DMS79 treated with DMSO at 0.1 percent for 48 hours (cell line): ENCODE results near the gene PDP2.
"Not testable (repeated sequence)": the region's sequence is repeated elsewhere in the genome, so short reads cannot be mapped to it uniquely, and the experiment has no call there.

Experiments
- DNase-seq: peaks from one replicate; lab custom pipeline; 2025; lab: John Stamatoyannopoulos, UW

Gene PDP2

GRCh38 chr16:66886321-66886720 lies 6.0 kb downstream of the PDP2 start:
- no peak for DNase-seq

DNA sequence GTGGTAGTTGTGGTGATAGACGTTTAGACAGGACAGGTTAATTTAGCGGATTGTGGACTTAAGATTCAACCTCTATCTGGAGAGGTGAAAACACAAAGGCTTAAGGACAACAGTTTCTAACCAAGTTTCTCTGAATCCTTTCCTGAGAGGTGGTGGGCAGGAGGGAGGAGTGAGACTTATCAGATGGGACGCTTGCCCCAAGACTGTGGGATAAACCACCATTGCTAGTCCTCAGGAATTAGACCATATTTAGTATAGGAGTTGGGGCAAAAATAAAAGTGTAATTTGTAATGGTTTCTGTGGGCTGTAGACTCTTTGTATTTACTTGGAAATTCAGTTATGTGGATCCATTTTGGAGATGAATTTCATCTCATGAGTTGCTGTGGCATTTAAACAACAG lies 6.6 kb downstream of the PDP2 start:
- DNase-seq, result no peak

- no peak for DNase-seq
These were observed 8.6 kb downstream of the PDP2 start for GRCh38 chr16:66888647-66889615.

DNA sequence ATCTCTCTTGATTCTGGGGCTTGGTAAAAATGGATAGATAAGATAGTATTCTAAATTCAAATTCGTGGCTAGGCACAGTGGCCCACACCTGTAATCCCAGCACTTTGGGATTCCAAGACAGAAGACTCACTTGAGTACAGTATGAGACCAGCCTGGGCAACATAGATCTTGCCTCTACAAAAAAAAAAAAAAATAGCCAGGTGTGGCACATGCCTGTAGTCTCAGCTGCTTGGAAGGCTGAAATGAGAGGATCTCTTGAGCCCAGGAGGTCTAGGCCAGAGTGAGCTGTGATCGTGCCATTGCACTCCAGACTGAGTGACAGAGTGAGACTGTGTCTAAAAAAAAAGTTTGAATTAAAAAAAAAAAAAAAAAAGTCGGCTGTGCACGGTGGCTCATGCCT lies 9.3 kb downstream of the PDP2 start:
- DNase-seq, result no peak

DNA sequence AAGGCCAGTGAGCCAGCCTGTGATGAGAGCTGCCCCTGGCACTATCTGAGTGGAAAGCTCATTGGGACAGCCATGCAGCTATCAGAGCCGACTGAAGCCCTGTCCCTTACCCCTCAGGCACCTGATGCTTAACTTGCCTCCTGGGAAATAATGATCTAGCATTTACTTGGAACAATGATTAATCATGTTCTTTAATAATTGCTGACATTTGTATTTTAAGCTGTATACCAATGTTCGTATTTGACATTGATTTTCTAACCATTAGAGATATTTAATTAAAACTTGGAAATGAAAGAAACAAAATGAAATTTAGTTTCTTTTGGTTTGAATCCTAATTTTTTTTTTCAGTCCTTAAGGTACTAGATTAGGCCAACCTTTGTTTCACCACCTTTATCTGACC lies 10.5 kb downstream of the PDP2 start:
- no peak for DNase-seq

- DNase-seq, result no peak
These were observed 11.0 kb downstream of the PDP2 start for GRCh38 chr16:66891360-66891759.

DNA sequence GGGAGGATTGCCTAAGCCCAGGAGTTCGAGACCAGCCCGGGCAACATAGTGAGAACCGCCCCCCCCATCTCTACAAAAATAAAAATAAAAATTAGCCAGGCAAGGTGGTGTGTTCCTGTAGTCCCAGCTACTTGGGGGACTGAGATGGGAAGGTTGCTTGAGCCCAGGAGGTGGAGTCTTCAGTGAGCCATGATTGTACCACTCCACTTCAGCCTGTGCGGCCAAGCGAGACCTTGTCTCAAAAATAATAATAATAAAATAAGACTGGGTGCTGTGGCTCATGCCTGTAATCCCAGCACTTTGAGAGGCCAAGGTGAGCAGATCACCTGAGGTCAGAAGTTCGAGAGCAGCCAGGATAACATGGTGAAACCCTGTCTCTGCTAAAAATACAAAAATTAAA lies 11.5 kb downstream of the PDP2 start:
- DNase-seq, result no peak

- no peak for DNase-seq
These were observed 13.7 kb downstream of the PDP2 start for GRCh38 chr16:66894055-66894454.

DNA sequence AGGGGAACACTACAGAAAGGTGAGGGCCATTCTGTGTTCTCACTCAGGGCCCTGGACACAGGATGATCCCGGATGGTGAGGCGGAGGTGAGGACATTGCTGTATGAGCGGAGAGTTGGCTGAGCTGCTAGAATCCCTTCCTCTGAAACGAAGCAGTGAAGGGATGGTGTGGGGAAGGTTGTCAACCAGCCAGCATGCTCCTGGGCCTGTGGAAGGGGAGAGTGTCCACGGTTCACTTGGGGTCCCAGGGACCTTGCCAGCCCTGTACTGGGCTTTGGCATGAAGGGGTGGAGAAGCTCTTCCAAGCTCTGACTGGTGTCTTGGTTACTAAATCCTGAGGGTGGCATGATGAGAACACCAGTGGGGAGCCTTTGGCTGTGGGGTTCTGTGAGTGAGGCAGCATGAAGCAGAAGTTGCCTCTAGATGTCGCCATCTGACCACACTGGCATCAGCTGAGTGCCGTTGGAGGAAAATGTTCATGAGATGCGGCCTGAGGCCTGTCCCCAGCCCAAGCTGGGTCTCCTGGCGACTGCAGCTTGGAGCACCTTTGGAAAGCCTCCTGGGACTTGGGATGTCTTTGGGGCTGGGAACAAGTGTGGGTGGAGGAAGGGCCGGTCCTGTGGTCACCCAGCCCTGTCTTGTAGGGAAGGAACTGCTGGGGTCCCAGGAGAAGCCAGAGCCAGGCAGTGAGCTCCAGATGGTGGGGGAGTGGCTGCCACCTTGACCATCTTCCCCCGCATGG lies 14.8 kb downstream of the PDP2 start:
- DNase-seq, result peak; percentile 24

DNA sequence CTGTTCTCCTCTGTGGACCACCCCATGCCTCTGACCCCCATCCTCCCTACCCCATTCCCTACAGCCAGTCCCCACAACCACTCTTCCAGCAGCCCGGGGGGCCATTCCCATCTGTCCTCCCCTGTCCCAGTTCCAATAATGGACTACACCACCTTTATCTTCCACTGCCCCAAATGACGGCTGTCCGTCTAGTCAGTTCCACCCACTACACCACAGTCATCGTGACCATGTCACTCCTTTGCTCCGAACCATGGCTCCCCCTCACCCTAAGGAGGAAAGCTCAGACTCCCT lies 15.3 kb downstream of the PDP2 start:
- DNase-seq, result no peak

- no peak for DNase-seq
These were observed 15.7 kb downstream of the PDP2 start for GRCh38 chr16:66895999-66896398.

- DNase-seq, result not testable (repeated sequence)
These were observed 16.4 kb downstream of the PDP2 start for GRCh38 chr16:66896682-66897081.

DNA sequence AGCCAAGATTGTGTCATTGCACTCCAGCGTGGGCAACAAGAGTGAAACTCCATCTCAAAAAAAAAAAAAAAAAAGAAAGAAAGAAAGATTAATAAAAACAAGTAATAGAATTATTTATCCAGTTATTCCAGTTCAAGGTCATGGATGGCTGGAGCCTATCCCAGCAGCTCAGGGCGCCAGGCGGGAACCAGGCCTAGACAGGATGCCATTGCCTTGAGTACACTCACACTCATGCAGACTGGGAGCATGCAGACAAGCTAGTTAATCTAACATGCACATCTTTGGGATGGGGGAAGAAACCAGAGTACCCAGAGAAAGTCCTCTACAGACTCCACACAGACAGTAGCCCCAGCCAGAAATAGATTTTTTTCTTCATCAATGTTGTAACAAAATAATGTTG lies 17.9 kb downstream of the PDP2 start:
- no peak for DNase-seq

DNA sequence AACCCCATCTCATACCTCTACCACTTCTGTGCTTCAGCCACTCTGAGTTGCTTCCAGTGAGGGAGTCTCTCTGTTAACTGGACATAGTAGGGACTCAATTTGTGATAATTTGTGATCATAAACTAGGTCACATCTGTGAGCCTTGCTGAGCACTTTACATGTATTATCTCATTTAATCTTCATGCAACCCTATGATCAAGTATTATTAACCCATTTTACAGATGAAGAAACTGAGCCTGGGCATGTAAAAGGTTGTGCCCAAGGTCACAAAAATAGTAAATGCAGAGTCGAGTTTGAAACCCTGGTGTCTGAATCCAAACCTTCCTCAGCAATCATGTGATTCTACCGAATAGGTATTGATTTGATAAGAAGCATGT lies 18.6 kb downstream of the PDP2 start:
- DNase-seq, result no peak

GRCh38 chr16:66899310-66899944 lies 19.1 kb downstream of the PDP2 start:
- no peak for DNase-seq

GRCh38 chr16:66899945-66900710 lies 19.8 kb downstream of the PDP2 start:
- DNase-seq, result peak; percentile 69

DNA sequence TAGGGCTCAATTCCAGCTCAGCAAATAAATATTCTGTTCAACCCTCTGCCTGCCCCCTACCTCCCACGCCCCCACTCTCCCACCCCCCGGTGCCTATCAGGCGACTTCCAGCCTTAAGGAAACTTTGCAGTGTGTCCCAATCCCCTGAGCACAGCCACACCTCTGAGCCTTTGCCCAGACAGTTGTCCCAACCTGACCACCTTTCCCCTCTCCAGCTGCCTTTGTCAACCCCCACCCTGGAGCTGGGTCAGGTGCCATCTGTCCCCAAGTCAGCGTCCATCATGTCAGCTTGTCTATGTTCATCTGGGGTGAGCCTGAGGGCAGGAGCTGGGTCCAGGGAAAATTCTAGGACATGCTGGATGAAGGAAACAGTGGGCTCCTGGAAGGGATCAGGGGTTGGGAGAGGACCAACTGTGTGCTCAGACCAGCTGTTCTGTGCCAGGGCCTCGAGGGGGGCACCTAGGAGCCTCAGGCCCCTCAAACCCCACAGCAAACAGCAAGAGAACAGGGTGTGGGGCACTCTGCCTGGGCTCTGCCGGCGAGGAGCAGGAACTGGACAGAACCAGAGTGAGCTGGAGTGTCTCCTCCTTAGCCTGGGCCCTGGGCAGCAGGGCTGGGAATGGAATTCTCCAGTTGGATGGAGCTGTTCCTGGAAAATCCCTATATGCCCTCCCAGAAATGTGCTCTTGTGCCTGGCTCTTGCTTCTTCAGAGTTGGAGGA lies 20.6 kb downstream of the PDP2 start:
- no peak for DNase-seq

DNA sequence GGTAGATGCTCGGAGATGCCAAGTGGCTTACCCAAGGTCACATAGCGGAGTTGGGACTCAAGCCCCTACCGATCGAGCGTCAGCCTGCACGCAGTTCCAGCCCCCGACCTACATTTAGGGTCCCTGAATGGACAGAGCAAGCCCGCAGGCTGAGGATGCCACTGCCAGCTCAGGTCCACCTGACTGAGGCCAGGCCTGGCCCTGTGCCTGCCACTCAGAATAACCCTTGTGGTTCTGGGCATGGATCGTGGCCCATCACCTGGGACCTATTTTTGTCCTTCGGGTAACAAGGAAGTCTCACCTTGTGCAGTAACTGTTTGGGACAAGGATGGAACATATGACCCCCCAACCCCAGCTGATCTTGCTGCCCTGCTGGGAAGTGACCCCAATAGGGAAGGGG lies 21.3 kb downstream of the PDP2 start:
- no peak for DNase-seq

DNA sequence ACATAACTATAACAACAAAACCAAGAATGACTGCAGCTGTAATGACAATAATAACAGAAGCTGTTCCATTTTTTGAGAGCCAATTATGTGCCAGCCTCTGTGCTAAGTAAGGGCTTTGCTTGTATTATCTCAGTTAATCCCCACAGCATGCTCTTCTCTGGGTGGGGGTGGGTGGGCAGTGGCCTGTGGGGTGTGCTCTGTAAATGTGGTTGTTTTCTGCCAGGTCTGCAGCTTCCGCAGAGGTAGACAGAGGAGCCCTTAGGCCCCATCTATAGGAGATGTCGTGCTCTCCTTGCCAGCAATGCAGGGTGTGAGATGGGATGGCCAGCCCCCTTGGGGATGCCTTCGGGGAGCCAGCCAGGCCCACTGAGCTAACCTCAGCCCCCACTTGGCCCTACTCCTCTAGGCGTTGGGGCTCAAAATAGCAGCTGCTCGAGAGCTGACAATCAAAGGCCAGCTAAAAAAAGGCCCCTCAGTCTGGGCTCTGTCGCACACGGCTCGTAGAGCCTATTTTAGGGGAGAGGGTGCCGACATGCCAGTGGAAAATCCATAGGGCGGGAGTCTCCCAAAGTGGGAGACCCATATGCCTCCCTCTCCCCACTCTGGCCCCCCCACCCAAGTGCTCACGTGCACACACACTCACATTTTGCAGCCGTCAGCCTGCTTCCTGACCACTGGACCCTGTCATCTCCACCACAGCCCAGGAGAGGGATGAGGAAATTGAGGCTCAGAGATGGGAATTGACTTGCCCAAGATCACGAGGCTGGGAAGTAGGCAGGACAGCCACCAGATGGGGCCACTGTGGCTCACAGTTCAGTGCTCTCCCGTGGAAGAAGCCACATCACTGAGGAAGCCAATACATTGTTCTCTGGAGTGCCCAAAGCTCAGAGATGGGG lies 22.6 kb downstream of the PDP2 start:
- DNase-seq, result no peak
